Measurements from ENCODE around the gene NISCH.

DNA sequence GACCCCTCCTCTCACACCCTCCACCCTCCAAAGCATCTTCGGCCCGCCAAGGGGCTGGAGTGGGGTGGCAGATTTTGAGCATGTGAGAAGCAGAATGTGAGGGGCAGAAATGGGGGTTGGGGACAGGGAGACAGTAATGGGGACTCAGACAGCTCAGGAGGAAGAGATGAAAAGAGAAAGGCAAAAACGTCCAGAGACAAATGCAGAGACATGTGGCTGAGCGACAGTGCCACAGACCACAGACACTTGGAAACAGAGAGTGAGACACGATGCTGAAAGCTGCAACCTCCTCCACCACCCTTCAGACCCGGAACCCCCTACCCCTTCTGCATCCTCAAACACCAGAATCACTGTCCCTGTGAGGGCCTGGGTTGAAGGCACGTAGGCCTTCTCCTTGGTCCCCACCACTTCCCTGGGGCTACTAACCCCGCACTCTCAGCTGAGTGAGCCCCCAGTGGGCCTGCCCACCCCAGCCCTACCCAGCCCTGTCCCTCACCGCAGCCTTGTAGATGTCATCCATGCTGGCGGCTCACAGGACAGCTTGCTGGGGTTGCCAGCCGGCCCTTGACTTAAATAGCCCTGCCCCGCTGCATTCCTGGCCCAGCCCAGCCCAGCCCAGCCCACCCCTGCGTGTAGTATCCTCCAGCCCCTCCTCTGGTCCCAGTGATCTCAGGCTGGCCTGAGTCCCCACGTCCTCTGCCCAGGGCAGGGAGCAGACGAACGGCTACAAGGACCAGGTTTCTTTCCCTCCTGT lies 1.7 kb upstream of the NISCH start, which contains the start of gene TNNC1:
- TF ChIP-seq, protein P1, sequence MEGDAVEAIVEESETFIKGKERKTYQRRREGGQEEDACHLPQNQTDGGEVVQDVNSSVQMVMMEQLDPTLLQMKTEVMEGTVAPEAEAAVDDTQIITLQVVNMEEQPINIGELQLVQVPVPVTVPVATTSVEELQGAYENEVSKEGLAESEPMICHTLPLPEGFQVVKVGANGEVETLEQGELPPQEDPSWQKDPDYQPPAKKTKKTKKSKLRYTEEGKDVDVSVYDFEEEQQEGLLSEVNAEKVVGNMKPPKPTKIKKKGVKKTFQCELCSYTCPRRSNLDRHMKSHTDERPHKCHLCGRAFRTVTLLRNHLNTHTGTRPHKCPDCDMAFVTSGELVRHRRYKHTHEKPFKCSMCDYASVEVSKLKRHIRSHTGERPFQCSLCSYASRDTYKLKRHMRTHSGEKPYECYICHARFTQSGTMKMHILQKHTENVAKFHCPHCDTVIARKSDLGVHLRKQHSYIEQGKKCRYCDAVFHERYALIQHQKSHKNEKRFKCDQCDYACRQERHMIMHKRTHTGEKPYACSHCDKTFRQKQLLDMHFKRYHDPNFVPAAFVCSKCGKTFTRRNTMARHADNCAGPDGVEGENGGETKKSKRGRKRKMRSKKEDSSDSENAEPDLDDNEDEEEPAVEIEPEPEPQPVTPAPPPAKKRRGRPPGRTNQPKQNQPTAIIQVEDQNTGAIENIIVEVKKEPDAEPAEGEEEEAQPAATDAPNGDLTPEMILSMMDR (IDR thresholded peaks at IDR 0.05) = no peak
- TF ChIP-seq POLR2A (IDR thresholded peaks at IDR 0.05) = no peak
